ENCODE results near the gene PDE4D. TPM values are rescaled to one million over a fixed set of nuclear protein-coding genes. Genes with fewer than 3 reads are reported as not detected.

PDE4D gene
- total and polyA plus RNA-seq, 12 donors: 1.2 to 18.9 (median 2.1) TPM

DNA sequence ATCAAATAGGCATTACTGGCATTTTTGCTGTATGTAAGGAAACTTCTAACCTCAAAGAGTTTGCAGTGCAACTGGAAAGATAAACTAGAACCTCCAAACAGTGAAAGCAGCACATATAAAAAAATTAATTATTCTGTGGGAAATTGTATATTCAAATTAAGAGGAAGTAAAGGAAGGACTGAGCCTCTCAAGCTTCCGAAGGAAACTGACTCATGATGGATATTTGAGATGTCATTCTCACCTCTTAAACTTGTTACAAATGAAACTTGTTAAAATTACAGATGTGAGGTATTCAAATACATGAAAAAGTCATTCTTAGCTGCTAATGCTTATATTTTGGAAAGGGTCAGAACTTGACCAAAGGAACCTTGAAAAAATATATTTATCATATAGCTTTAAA is 538.7 kb downstream of the PDE4D start:
- no peak for DNase-seq
- Histone ChIP-seq H3K9me3 (replicated peaks in 1 of 3) (no peaks in the 10 kb centered on the region), H3K36me3 (replicated peaks in 1 of 2) (no peaks in the 10 kb centered on the region), H3K4me1 (replicated peaks in 1 of 2) (no peaks in the 10 kb centered on the region), H3K4me3 (no peak overlapping the region), H3K27me3 (no peaks in the 10 kb centered on the region), H3K27ac (no peak overlapping the region)
- WGBS, 4 donors: 62 to 87% (median 71%) methylated on average over 1 of the region's 1 CpG
- TF ChIP-seq, protein P1, sequence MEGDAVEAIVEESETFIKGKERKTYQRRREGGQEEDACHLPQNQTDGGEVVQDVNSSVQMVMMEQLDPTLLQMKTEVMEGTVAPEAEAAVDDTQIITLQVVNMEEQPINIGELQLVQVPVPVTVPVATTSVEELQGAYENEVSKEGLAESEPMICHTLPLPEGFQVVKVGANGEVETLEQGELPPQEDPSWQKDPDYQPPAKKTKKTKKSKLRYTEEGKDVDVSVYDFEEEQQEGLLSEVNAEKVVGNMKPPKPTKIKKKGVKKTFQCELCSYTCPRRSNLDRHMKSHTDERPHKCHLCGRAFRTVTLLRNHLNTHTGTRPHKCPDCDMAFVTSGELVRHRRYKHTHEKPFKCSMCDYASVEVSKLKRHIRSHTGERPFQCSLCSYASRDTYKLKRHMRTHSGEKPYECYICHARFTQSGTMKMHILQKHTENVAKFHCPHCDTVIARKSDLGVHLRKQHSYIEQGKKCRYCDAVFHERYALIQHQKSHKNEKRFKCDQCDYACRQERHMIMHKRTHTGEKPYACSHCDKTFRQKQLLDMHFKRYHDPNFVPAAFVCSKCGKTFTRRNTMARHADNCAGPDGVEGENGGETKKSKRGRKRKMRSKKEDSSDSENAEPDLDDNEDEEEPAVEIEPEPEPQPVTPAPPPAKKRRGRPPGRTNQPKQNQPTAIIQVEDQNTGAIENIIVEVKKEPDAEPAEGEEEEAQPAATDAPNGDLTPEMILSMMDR (IDR thresholded peaks at IDR 0.05): no peak
- no peak for TF ChIP-seq POLR2A (IDR thresholded peaks at IDR 0.05)
- intact Hi-C loops (cut with DNase I): no loop called here

DNA sequence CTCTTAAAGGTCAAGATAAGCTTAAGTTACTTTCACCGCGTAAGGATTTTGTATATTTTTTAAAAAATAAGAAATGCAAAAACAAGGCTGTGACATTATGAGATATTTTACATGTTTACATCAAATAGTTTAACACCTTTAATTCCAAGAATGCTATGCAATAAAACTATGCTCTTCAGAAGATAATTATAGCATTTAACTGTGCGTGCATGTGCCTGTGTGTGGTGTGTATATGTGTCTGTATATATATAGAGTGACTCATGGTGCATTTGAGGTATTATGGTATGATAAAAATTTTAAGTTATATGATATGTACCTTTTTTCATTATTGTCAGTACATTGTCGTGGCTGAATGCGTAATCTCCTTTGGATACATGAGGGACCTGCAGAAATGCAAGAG is 539.3 kb downstream of the PDE4D start:
- TF ChIP-seq, protein P1 (IDR thresholded peaks at IDR 0.05): no peak
- no peak for TF ChIP-seq POLR2A (IDR thresholded peaks at IDR 0.05)
- H3K4me1 ChIP-seq (replicated peaks in 1 of 2): no peaks in the 10 kb centered on the region
- no peak overlapping the region for H3K27ac ChIP-seq
- no peaks in the 10 kb centered on the region for H3K9me3 ChIP-seq (replicated peaks in 1 of 3)
- intact Hi-C loops (cut with DNase I): no loop called here
- DNase-seq: no peak
- 83 to 94% (median 85%) methylated on average over 5 of the region's 5 CpGs for WGBS, 4 donors
- H3K4me3 ChIP-seq: no peak overlapping the region
- H3K27me3 ChIP-seq: no peaks in the 10 kb centered on the region
- no peaks in the 10 kb centered on the region for H3K36me3 ChIP-seq (replicated peaks in 1 of 2)

DNA sequence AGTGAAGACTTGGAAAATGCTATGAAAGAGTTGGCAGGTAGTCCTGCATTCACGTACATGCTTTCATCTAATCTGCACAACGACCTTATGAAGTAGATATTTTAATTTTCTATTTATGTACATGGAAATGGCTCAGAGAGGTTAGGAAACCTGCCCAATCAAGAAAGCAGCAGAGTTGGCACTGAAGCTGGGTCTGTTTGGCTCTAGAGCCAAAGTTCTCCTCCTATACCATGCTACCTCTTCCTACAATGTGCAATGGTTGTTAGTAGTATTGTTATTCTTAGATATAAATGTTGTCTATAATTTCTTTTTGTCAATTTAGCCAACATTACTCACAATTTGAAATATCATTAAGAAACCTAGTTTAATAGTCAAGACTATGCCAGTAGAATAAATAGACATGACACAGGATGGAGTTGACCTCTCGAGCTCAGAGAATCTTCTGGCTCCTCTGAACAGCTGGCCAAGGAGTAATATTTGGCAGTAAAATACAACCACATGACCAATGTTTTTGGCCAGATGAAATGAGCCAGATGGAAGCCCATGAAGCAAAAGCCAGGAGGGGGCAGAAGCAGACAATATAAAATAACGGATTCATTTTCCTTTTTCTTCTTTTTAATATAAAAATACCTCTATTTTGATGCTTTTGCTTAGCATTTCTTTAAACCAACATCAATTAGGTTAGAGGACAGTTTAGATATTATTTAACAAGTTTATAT is 542.3 kb downstream of the PDE4D start:
- intact Hi-C loops (cut with DNase I): no loop called here
- no peak overlapping the region for H3K4me3 ChIP-seq
- no peaks in the 10 kb centered on the region for H3K9me3 ChIP-seq (replicated peaks in 1 of 3)
- no peaks in the 10 kb centered on the region for H3K27me3 ChIP-seq
- WGBS, 4 donors: 45 to 55% (median 49%) methylated on average over 4 of the region's 4 CpGs
- DNase-seq: no peak
- H3K27ac ChIP-seq: no peak overlapping the region
- no peaks in the 10 kb centered on the region for H3K4me1 ChIP-seq (replicated peaks in 1 of 2)
- TF ChIP-seq, protein P1 (IDR thresholded peaks at IDR 0.05): no peak
- no peak for TF ChIP-seq POLR2A (IDR thresholded peaks at IDR 0.05)
- H3K36me3 ChIP-seq (replicated peaks in 1 of 2): no peaks in the 10 kb centered on the region

DNA sequence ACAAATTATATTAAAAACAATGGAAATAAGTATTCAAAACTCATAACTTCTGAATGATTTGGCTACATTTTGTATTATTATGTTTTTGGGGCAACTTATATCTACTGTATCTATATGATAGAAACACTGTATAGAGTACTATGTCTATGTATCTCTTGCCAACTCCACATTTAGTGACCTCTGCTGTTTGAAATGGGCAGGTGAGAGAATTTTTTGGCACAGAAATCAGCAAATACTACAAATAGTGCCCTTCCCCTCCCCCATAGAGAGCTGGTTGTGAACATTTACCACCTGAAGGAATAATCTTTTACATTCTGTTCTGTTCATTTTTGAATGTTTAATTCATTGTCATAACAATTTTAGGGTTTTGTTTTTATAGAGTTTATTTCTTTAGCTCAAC is 545.3 kb downstream of the PDE4D start:
- DNase-seq: no peak
- H3K4me3 ChIP-seq: no peak overlapping the region
- no peaks in the 10 kb centered on the region for H3K4me1 ChIP-seq (replicated peaks in 1 of 2)
- no peaks in the 10 kb centered on the region for H3K9me3 ChIP-seq (replicated peaks in 1 of 3)
- TF ChIP-seq, protein P1 (IDR thresholded peaks at IDR 0.05): no peak
- no peak for TF ChIP-seq POLR2A (IDR thresholded peaks at IDR 0.05)
- H3K27me3 ChIP-seq: no peaks in the 10 kb centered on the region
- H3K36me3 ChIP-seq (replicated peaks in 1 of 2): no peaks in the 10 kb centered on the region
- intact Hi-C loops (cut with DNase I): no loop called here
- no peak overlapping the region for H3K27ac ChIP-seq
